SKM-1 (cell line): ENCODE data around the gene MOXD1.

Experiments used
- DNase-seq: peaks from one replicate; lab custom pipeline; 2025; ENCODE audit not compliant: unreplicated experiment; lab: John Stamatoyannopoulos, UW

The MOXD1 gene

GRCh38 chr6:132399376-132400074 lies 1.8 kb downstream of the MOXD1 start:
- no peak for DNase-seq

GRCh38 chr6:132395015-132395597 lies 6.2 kb downstream of the MOXD1 start:
- DNase-seq, result no peak

DNA sequence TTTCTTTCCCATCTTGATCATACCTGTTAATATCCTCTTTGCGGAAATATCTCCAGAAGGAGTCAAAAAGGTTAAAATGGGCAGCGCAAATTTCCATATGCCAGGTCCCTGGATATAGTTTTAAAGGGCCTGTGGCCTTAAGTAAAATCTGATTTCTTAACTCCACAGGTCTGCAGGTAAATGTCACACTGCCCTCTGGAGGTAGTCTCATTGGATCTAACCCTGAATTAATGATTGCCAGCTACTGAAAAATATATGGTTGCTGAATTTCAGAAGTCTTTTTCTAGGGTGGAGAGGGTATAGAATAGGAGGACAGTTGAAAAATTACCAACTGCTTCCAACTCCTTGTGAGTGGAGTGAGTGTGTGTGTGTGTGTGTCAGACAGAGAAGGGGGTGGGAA lies 8.5 kb downstream of the MOXD1 start:
- no peak for DNase-seq

DNA sequence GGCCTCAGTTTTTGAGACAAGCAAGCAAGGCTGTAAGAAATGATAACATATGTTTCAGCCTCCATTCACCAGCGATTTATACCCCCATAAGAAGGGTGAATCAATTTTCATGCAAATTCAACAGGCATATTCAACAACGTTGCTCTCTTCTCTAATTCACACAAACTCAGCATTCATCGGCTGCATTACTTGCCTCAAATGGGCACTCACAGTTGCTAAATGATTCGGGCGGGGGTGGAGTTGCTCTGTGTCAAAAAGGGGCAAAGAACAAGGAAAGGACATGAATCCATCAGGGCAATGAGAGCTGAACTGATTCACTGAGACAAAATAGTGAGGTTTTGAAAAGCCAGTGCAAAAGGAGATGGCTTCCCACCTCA lies 9.0 kb downstream of the MOXD1 start:
- DNase-seq, result no peak

- no peak for DNase-seq
Observed at GRCh38 chr6:132391391-132392269, 9.6 kb downstream of the MOXD1 start.

- no peak for DNase-seq
Observed at GRCh38 chr6:132390451-132390850, 10.8 kb downstream of the MOXD1 start.

DNA sequence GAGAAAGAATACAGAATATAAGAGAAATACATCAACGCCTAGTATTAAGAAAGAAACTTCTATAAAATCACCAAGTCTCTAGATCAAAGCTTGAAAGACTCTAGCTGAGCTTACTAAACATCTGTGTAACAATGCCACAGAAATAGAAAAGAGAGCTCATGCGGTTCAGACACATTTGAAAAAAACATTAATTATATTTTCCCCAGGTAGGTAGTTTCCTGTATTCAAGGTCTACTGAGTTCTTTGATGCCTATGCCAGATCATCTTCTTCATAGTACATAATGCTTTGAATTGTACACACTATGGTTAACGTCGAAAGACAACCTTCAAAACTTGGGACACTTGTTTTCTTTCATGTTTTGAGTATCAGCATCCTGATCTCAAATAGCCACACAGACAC lies 11.3 kb downstream of the MOXD1 start:
- no peak for DNase-seq

GRCh38 chr6:132388291-132388690 lies 13.0 kb downstream of the MOXD1 start:
- no peak for DNase-seq

DNA sequence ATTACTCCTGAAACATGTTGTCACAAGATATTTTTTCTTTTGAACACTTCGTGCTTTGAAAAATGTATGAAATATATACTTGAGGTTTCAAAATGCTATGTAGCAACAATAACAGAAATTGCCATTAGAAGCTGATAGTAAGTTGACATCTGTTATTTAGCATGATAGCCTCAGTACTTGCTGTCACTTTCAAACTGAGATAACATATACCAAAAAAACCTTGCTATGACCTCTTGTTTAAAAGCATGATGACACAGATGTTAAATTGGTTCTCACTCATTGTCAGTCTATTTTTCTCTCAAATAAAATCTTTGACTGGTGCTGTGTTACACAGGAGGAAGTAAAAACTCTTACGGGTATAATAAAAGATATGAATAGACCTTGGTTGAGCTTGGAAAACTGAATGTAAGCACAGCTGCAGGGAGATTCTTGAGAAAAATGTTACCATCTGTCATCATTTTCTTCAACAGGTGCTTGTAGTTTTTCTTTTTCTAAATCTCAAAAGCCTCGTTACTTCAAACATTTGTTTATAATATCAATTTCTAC lies 18.6 kb downstream of the MOXD1 start:
- no peak for DNase-seq

DNA sequence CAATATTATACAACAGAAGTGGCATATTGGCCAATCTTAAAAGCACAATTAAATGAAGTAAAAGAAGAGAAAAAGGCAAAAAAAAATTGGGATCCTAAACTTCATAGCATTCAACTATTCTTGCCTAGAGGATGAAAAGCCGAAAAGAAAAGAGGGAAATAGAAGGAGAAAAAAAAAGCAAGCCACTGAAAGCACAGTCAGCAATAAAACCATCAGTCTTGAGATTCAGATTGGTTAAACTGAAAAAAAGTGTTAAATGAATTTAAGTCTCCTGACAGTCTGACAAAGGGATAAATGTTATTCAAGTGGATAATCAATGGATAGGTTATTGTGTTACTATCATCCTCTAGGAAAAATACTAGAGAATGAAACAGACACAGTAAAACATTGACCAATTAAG lies 19.9 kb downstream of the MOXD1 start:
- no peak for DNase-seq

DNA sequence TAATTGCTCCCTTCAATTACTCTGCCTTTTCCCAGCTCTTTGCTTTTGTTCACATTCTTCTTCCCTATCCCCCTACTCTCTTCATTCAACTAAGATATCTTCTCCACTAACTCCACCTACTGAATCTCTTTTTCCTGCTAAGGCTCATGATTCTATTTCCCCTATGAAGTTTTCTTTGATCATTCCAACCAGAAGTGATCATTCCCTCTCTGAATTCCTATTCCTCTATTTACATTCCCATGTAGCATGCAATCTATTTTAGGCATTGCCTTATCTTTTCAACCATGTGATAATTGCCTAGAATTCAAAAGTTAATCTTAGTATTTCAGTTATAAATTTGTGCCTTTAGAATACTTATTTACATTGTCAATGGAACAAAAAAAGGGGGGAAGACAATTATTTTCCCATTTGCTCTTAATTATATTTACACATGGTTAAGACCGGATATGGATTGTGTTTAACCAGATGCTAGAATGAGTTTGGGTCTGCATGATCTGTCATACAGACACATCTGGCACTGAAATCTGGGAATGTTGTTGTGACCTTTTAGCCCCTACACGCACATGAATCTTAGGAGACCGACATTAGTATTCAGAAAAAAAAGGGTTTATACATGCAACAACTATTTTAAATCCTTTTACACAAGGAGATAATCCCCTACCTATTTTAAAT lies 20.8 kb downstream of the MOXD1 start:
- no peak for DNase-seq

DNA sequence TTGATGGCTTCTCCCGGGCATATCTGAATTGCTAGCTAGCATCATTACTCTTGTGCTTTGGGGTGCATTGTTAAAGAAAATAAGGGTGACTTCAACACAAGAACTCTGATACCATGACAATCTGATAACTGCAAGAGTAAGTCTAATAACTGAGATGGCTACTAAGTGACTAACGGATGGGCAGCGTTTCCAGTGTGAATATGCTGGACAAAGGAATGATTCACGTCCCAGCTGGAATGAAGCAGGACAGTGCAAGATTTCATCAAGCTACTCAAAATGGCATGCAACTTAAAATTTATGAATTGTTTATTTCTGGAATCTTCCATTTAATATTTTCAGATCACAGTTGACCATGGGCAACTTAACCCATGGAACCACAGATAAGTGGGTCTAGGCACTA lies 31.7 kb downstream of the MOXD1 start:
- no peak for DNase-seq

GRCh38 chr6:132368916-132369481 lies 32.3 kb downstream of the MOXD1 start:
- DNase-seq, result no peak

DNA sequence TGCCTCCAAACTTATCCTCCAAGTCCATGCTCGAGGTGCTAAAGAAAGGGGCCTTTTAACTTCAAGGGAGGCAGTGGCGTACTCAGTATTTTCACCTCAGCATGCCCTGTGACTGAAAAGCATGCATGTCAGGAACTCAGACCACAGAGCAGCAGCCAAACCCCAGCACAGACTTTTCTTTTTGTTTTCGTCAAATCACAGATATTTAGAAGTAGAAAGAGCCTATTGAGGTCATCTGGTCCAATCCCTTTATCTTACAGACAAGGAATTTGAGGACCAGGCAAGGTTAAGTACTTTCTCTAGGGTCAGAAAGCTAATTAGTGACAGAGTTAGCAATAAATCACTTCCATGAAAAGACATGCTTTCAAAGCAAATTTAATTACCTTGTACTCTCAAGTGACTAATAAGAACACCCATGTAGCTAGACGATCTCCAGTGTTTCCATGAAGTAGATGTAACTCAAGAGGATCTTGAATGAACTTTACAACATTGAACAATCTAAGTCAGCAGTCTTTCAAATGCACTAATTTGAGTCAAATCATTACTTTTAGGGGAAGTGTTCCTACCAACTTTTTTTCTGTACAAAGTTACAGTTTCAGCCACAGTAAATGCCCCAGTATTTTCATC lies 35.9 kb downstream of the MOXD1 start:
- no peak for DNase-seq

GRCh38 chr6:132364306-132365074 lies 36.8 kb downstream of the MOXD1 start:
- DNase-seq, result no peak

DNA sequence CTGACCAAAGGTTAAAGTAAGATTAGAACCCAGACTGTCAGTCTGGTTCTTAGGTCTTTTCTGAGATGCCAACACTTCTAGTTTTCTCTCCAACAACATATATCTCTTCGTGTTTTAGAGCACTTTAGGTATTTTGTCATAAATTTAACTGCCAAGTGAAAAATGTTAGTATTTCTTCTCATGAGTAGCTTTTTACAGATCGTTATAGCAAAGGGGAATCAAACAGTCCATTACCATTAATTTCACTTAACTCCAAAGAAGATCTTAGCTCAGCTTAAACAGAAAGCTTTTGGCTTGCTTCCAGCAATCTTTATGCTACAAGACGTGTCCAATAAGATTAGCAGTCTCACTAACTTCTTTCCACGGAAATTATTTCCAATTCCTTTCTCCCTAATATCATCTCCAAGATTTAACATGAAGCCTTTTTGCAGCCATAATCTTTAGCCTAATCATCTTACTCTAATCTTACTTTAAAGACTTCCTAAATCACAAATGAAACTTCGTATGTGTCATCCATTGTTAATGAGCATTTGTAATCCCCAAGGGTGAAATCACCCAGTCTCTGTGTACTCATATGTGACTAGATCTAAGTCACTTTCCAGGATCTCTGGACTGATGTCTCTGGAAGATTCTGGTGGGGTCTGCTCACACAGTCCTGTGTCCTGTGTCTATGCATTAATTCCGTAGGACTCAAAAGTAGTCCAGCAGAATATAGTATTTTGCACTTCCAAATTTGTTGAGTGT lies 38.7 kb downstream of the MOXD1 start:
- no peak for DNase-seq

- DNase-seq, result no peak
Observed at GRCh38 chr6:132361101-132361500, 40.2 kb downstream of the MOXD1 start.

DNA sequence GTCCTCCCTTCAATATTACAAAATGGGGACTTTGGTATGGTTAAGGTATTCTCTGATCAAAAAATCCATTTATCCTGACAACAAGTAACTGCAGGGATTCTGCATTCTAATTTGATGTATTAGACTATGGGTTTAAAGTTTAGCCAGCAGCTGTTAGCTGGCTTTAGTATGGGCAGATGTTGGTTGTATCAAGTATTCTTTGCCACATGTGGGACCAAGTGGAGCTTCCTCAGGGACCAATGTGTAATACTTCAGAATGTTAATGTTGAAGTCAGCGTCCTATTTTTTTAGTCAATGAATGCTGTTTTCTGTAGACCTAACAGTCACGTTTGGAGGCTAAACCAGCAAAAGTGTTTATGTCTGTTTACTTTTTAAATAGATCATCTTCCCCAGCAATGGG lies 41.4 kb downstream of the MOXD1 start:
- DNase-seq, result no peak

DNA sequence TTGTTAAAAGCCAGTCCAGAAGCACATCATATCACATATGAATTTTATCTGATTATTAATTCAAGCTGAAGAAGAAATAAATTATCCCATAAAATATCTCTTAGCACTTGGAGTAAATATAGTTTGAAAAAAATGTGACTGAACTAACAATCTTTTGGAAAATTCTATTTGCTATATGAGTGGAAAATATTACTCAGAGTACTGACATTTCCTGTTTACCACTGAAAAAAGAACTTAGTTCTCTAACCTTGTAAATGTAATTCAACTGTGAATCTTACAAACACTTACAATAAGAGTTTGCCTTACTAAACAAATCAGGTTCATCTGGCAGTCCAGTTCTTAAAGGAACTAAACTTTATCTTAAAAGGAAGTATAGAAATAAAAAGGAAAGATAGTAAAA lies 44.2 kb downstream of the MOXD1 start:
- no peak for DNase-seq
